ENCODE results near the gene CATSPERZ.

- TF ChIP-seq POLR2A (IDR thresholded peaks at IDR 0.05) = no peak
- no peak for TF ChIP-seq CTCF (IDR thresholded peaks at IDR 0.05)
- no peak for TF ChIP-seq EP300 (IDR thresholded peaks at IDR 0.05)
Observed at GRCh38 chr11:64292460-64293254, 7.5 kb upstream of the CATSPERZ start.

Data from ovary (tissue), 3 donors.